ENCODE data around the gene P3H2.

P3H2 gene

GRCh38 chr3:189974359-189974758 lies 146.3 kb downstream of the P3H2 start:
- H3K27ac ChIP-seq: no peak overlapping the region
- no peaks in the 10 kb centered on the region for H3K27me3 ChIP-seq
- H3K9me3 ChIP-seq: no peaks in the 10 kb centered on the region
- no peaks in the 10 kb centered on the region for H3K36me3 ChIP-seq
- no peak overlapping the region for H3K4me3 ChIP-seq (ENCODE audit: low read depth in 1 of 2, low read length in 1 of 2)
- no peaks in the 10 kb centered on the region for H3K4me1 ChIP-seq (ENCODE audit: control insufficient read depth in 1 of 2, insufficient read depth in 1 of 2, low read depth in 1 of 2, low read length in 1 of 2)
- TF ChIP-seq, protein P1, sequence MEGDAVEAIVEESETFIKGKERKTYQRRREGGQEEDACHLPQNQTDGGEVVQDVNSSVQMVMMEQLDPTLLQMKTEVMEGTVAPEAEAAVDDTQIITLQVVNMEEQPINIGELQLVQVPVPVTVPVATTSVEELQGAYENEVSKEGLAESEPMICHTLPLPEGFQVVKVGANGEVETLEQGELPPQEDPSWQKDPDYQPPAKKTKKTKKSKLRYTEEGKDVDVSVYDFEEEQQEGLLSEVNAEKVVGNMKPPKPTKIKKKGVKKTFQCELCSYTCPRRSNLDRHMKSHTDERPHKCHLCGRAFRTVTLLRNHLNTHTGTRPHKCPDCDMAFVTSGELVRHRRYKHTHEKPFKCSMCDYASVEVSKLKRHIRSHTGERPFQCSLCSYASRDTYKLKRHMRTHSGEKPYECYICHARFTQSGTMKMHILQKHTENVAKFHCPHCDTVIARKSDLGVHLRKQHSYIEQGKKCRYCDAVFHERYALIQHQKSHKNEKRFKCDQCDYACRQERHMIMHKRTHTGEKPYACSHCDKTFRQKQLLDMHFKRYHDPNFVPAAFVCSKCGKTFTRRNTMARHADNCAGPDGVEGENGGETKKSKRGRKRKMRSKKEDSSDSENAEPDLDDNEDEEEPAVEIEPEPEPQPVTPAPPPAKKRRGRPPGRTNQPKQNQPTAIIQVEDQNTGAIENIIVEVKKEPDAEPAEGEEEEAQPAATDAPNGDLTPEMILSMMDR (IDR thresholded peaks at IDR 0.05): no peak

DNA sequence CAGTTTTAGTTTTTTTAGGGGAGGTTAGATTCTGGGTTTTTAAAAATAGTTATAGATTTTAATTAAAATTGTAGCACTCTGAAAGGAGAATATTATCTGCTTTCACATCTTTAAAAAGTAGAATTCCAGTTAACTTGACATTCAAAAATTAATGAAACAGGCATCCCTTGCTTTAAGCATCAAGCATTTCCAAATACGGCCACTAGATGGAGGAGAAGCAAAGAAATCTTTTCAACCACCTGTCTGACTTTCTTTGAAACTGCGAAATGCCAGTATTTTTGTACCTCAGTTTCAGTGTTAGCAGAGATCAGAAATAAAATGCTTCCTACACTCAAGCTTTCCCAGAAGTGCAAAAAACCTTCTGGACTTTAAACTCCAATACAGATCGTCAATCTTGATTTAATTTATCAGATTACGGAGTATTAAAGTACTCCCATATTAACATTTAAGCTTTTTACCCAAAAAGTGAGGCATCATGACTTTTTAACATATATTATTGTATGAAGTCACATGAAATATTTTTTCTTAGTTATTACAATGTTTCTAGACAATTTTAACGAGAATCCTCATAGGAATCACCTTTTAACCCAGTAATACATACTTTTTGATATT lies 153.3 kb downstream of the P3H2 start:
- H3K4me3 ChIP-seq (ENCODE audit: low read depth in 1 of 2, low read length in 1 of 2): no peak overlapping the region
- H3K9me3 ChIP-seq: no peaks in the 10 kb centered on the region
- H3K4me1 ChIP-seq (ENCODE audit: control insufficient read depth in 1 of 2, insufficient read depth in 1 of 2, low read depth in 1 of 2, low read length in 1 of 2): no peaks in the 10 kb centered on the region

GRCh38 chr3:189966843-189967242 lies 153.9 kb downstream of the P3H2 start:
- TF ChIP-seq, protein P1 (IDR thresholded peaks at IDR 0.05): no peak
- no peaks in the 10 kb centered on the region for H3K9me3 ChIP-seq
- no peaks in the 10 kb centered on the region for H3K4me1 ChIP-seq (ENCODE audit: control insufficient read depth in 1 of 2, insufficient read depth in 1 of 2, low read depth in 1 of 2, low read length in 1 of 2)
- no peaks in the 10 kb centered on the region for H3K27me3 ChIP-seq
- no peak overlapping the region for H3K4me3 ChIP-seq (ENCODE audit: low read depth in 1 of 2, low read length in 1 of 2)
- H3K27ac ChIP-seq: no peak overlapping the region
- no peaks in the 10 kb centered on the region for H3K36me3 ChIP-seq

More for the DNA sequence above, 153.3 kb downstream of the P3H2 start:
- H3K27ac ChIP-seq: no peak overlapping the region
- no peaks in the 10 kb centered on the region for H3K27me3 ChIP-seq
- TF ChIP-seq, protein P1 (IDR thresholded peaks at IDR 0.05): peak; percentile 22
- no peaks in the 10 kb centered on the region for H3K36me3 ChIP-seq

GRCh38 chr3:189964623-189965332 lies 155.9 kb downstream of the P3H2 start:
- Histone ChIP-seq H3K27me3 (no peaks in the 10 kb centered on the region), H3K27ac (no peak overlapping the region), H3K4me1 (ENCODE audit: control insufficient read depth in 1 of 2, insufficient read depth in 1 of 2, low read depth in 1 of 2, low read length in 1 of 2) (no peaks in the 10 kb centered on the region), H3K9me3 (no peaks in the 10 kb centered on the region), H3K4me3 (ENCODE audit: low read depth in 1 of 2, low read length in 1 of 2) (no peak overlapping the region), H3K36me3 (no peaks in the 10 kb centered on the region)
- TF ChIP-seq, protein P1 (IDR thresholded peaks at IDR 0.05): no peak

- Histone ChIP-seq H3K27ac (no peak overlapping the region), H3K9me3 (no peaks in the 10 kb centered on the region), H3K36me3 (no peaks in the 10 kb centered on the region), H3K4me3 (ENCODE audit: low read depth in 1 of 2, low read length in 1 of 2) (no peak overlapping the region), H3K27me3 (no peaks in the 10 kb centered on the region), H3K4me1 (ENCODE audit: control insufficient read depth in 1 of 2, insufficient read depth in 1 of 2, low read depth in 1 of 2, low read length in 1 of 2) (no peaks in the 10 kb centered on the region)
- TF ChIP-seq, protein P1 (IDR thresholded peaks at IDR 0.05): no peak
Measured at GRCh38 chr3:189962466-189962865, 158.2 kb downstream of the P3H2 start.

Measured in neutrophil (primary cell).